ENCODE measurements around the gene JAM3.

JAM3 gene

DNA sequence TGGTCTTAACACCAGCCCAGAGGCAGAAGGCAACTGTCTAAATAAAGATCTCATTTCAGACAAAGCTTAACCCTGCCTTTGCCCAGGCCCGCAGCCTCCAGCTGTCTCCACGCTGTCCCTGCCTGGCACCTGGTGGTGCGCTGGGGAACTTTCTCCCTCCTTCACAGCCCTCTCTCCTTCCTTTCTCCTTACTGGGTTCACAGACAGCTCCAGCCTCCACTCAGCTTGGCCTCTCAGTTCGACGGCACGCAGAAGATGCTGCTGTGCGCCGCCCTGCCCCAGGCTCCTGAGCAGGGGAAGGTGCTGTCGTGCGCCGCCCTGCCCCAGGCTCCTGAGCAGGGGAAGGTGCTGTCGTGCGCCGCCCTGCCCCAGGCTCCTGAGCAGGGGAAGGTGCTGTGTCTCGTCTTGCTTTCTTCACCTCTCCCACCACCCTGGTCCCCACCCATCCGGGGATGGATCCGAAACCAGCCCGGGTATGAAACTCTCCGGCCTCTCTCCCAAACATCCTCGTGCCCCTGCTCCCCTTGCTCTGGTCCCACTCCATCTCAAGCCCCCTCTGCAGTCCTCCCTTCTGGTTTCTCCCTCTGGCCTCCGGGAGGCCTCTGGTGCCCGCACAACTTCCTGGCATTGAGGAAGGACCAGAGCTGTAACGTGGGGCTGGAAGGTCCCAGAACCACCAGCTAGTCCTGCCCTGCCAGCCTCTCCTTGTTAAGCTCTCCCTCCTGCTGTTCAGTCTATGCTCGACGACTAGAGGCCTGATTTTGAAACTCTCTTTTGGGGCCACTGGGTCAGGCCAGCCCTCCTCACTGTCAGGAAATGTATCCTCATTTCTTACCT, 22.9 kb upstream of the JAM3 start:
- Mint-ChIP-seq H3K36me3 (ENCODE audit: low read depth) (no peaks in the 10 kb centered on the region), H3K4me3 (no peak overlapping the region), H3K27ac (no peak overlapping the region), H3K9me3 (no peaks in the 10 kb centered on the region), H3K27me3 (peaks cover 18% of the 10 kb centered on the region), H3K4me1 (peaks cover 3% of the 10 kb centered on the region)
- DNase-seq (no peak), ATAC-seq (peak; percentile 30)

DNA sequence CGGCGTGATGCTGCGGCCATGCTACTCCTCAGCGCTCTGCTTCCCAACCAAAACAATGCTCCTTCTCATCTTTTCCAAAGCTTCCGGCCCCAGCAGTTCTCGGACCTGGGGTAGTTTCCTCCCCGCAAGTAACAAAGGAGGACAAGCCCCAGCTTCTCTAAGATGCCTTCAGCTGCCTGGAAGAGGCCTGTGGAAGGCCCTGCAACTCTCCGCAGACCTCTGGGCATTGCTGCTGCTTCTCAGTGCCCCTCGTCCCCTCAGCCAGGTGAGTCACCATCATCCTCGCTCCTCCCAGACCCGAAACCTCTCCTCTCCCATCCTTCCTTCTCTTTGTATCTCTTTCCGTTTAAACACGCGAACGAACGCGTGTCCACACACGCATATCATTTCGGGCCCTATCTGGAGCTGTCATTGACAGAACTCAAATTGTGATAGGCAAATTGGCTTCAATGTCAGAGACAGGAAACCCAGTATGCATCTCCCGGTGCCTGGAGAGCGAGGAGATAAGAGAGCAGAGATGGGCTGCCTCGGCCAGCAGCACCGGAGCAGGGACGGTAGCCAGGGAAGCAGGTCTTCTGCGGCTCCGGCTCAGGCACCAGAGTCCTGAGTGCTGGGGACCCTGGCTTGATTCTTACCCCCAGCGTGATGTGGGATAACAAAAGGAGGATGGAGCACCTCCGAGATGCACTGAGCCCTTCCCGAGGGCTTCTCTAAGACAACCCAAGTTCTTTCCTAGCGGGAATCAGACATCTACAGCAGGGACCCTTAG, 22.0 kb upstream of the JAM3 start:
- Mint-ChIP-seq H3K27ac (no peak overlapping the region), H3K27me3 (peaks cover 18% of the 10 kb centered on the region), H3K9me3 (no peaks in the 10 kb centered on the region), H3K4me1 (peaks cover 3% of the 10 kb centered on the region), H3K4me3 (no peak overlapping the region), H3K36me3 (ENCODE audit: low read depth) (no peaks in the 10 kb centered on the region)
- DNase-seq, result no peak
- no peak for ATAC-seq

DNA sequence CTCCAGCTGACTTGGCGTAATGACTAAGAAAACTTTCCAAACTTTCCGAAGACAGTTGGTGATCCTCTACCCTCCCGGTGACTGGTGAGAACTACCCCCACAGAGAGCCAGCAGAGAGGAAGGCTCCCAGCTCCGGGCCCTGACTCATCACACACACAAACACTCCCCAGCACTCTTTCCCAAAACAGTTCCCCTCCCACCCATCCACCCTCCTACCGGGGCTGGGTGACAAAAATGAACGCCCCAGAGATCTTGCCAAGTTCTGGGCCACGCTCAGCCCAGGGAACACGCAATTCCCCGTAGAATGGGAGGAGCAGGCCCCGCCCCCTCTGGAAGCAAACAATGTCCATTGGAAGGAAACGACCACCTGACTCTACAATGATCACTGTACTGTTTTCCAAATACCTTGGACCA, 21.3 kb upstream of the JAM3 start:
- DNase-seq, result no peak

DNA sequence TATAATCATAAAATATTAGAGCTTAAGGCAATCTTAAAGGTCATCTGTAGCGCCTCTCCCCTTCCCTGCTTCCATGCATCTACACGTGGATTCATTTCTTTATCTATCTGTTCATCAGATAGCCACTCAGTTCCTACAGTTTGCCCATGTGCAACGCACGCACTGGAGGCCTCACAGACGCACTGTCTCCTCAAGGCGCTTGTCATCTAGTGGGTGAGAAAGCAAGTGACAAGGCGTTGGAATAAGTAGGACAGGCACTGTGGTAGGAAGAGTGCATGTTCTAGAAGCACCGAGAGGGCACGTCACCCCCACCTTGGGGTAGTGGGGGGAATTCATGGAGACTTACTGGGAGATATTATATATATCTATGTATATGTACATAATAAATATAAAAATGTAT, 20.8 kb upstream of the JAM3 start:
- H3K27me3 Mint-ChIP-seq, result peaks cover 20% of the 10 kb centered on the region

More for the DNA sequence above, 21.3 kb upstream of the JAM3 start:
- no peak overlapping the region for H3K27ac Mint-ChIP-seq
- no peak for ATAC-seq
- H3K27me3 Mint-ChIP-seq, result peaks cover 18% of the 10 kb centered on the region
- peaks cover 5% of the 10 kb centered on the region for H3K4me1 Mint-ChIP-seq
- no peaks in the 10 kb centered on the region for H3K9me3 Mint-ChIP-seq
- H3K36me3 Mint-ChIP-seq (ENCODE audit: low read depth), result no peaks in the 10 kb centered on the region
- no peak overlapping the region for H3K4me3 Mint-ChIP-seq

DNA sequence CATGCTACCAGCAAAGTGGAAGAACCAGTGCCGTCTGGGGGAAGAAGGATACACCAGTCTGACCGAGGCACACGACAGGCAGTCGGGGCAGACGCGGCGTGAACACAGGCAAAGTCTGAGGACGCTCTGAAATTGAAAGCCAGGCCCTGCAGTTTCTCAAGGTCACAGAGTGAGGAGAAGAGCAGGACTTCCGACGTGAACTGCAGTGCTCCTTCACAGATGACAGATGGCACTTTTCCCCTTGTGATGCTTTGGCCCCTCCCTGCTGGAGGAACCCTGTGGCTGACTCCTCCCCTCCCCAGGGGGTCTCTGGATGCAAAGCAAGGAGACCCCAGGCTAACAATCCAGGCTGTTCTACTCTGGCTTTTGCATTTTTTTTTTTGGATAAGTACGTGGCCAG, 19.6 kb upstream of the JAM3 start:
- ATAC-seq, result no peak
- Mint-ChIP-seq H3K27ac (no peak overlapping the region), H3K36me3 (ENCODE audit: low read depth) (no peaks in the 10 kb centered on the region), H3K9me3 (no peaks in the 10 kb centered on the region), H3K4me3 (no peak overlapping the region), H3K27me3 (peaks cover 23% of the 10 kb centered on the region), H3K4me1 (peaks cover 7% of the 10 kb centered on the region)
- DNase-seq, result no peak

More for the DNA sequence above, 20.8 kb upstream of the JAM3 start:
- H3K4me3 Mint-ChIP-seq, result no peak overlapping the region
- DNase-seq (no peak), ATAC-seq (no peak)
- H3K36me3 Mint-ChIP-seq (ENCODE audit: low read depth), result no peaks in the 10 kb centered on the region
- H3K4me1 Mint-ChIP-seq, result peaks cover 7% of the 10 kb centered on the region
- no peaks in the 10 kb centered on the region for H3K9me3 Mint-ChIP-seq
- no peak overlapping the region for H3K27ac Mint-ChIP-seq

DNA sequence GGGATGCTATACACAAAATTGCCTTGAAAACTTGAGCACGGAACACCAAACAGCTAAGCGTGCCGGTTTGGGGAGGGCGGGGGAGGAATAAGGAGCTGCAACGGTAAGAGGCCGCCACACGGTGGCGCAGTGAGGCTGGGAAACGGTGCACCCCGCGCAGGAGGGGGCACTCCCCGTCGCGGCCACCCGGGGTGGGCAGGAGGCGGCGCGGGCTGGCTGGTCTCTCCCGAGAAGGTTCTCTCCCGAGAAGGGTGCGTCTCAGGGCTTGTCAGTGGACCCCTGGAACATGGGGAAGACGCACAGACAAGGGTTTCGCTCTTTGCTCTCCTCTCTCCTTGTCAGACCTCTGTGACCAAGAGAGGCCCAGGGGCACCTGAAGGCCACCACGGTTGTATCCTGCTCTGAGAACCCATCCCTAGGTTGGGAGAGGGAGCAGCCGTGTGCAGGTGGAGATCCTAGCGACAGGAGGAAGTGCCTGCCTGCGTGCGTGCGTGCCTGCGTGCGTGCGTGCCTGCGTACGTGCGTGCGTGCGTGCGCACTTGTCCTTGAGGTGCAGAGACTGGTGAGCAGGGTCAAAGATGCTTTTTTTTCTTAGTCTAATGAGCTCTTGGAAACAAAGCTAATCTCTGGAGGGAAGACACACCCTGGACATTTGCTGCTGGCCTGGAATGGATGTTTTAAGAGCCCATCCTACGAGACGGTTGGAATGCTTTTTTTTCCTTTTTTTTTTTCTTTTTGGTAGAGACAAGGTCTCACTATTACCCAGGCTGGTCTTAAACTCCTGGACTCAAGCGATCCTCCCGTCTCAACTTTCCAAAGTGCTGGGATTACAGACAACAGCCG, 18.1 kb upstream of the JAM3 start:
- Mint-ChIP-seq H3K4me3 (no peak overlapping the region), H3K4me1 (peaks cover 7% of the 10 kb centered on the region), H3K27ac (no peak overlapping the region), H3K9me3 (no peaks in the 10 kb centered on the region), H3K36me3 (ENCODE audit: low read depth) (no peaks in the 10 kb centered on the region), H3K27me3 (peaks cover 21% of the 10 kb centered on the region)
- ATAC-seq (peak; percentile 80), DNase-seq (peak; percentile 83)

DNA sequence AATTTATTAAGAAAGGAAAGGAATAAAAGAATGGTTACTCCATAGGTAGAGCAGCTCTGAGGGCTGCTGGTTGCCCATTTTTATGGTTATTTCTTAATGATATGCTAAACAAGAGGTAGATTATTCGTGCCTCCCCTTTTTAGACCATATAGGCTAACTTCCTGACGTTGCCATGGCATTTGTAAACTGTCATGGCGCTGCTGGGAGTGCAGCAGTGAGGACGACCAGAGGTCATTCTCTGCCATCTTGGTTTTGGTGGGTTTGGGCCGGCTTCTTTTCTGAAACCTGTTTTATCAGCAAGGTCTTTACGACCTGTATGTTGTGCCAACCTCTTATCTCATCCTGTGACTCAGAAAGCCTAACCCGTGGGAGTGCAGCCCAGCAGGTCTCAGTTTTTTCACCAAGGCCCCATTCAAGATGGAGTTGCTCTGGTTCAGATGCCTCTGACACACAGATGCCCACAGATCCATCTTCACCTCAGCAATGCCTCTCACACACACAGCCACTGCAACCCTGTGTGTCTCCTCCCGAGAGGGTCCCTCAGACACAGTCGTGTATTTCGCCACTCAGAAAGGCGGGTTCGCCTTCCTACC, 16.4 kb upstream of the JAM3 start:
- Mint-ChIP-seq H3K27ac (no peak overlapping the region), H3K36me3 (ENCODE audit: low read depth) (no peaks in the 10 kb centered on the region), H3K4me1 (peaks cover 13% of the 10 kb centered on the region), H3K4me3 (no peak overlapping the region), H3K9me3 (no peaks in the 10 kb centered on the region), H3K27me3 (peaks cover 24% of the 10 kb centered on the region)
- ATAC-seq, result peak; percentile 22
- DNase-seq, result no peak

DNA sequence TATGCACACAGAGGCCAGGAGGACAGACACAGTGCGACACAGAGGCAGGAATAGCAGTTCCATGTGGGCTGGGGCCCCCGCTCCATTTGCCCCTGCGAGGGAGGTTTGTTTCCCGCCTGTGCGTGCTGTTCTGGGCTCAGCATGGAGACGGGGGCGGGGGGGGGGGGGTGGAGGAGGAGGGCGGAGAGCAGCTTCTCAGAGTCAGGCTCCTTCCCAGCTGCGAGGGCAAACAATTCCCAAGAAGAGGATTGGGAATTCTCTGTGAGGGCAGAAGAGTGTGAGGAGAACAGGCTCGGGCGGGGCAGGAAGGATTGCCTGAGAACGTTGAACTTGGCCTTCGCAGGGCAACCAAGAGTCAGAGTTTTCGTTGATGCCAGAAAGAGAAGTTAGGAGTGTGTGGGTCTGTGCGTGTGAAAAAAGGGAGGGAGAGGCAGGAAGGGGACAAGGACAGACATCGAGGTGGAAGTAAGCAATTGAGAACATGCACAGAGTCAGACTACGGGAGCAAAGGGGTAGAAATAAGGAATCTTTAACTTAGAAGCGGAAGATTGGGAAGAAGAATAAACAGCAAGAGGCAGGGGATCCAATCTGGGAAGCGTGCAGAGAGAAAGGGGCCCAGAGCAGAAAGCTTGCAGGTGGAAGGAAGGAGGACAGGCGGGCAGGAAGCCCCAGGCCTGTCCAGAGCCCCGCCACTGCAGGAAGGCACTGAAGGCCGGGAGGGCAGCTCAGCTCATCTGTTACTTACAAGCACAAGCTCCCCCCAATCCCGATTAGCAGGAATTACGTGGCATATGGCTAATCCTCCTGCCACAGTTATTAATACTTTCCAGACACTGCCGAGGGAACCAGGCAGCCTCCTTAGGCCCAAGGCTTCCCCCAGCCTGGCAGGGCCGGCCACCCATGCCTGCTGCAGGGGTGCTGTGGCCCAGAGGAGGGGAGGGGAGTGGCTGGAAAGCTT, 15.6 kb upstream of the JAM3 start:
- Mint-ChIP-seq H3K27ac (no peak overlapping the region), H3K9me3 (peaks cover 5% of the 10 kb centered on the region), H3K4me3 (no peak overlapping the region), H3K36me3 (ENCODE audit: low read depth) (peaks cover 3% of the 10 kb centered on the region), H3K4me1 (peaks cover 21% of the 10 kb centered on the region), H3K27me3 (peaks cover 29% of the 10 kb centered on the region)
- peak; percentile 16 for ATAC-seq
- DNase-seq, result no peak

DNA sequence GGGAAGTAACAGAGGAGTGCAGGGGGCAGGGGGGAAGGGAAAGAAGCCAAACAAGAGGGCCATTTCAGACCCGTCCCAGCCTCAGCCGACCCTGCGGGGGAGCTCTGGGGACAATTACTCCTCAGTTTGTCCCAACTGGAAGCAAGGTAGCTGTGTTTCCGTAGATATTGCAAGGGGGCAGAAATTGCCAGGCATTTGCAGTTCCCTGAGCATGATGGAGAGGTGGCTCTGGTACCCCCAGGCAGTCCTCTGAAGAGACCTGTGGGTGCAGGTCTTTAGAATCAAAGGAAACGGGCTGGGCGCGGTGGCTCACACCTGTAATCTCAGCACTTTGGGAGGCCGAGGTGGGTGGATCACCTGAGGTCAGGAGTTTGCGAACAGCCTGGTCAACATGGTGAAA, 13.8 kb upstream of the JAM3 start:
- Mint-ChIP-seq H3K9me3 (peaks cover 7% of the 10 kb centered on the region), H3K27ac (no peak overlapping the region), H3K4me1 (peaks cover 34% of the 10 kb centered on the region), H3K4me3 (no peak overlapping the region), H3K36me3 (ENCODE audit: low read depth) (peaks cover 3% of the 10 kb centered on the region), H3K27me3 (peaks cover 24% of the 10 kb centered on the region)
- ATAC-seq (no peak), DNase-seq (no peak)

DNA sequence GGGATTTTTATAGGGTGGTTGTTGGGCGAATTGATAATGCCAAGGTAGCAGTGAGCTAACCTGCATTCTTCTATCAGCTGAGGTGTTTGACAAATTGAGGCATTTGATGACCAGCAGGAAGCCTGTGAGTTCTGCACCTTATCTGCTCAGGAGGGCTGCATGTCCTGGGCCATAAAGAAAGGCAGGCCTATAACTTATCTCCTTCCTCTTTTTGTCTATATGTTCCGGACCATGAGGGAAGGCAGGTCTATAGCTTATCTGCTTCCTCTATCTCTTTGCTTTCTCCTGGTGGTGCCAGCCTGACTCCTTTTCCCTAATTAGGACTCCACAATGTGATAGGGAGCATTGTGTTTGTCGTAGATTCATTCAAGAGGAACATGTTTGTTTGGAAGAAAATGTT, 8.6 kb upstream of the JAM3 start:
- Mint-ChIP-seq H3K36me3 (ENCODE audit: low read depth) (peaks cover 3% of the 10 kb centered on the region), H3K27ac (no peak overlapping the region), H3K4me1 (peaks cover 28% of the 10 kb centered on the region), H3K9me3 (peaks cover 7% of the 10 kb centered on the region), H3K27me3 (peaks cover 22% of the 10 kb centered on the region), H3K4me3 (no peak overlapping the region)
- ATAC-seq, result no peak
- no peak for DNase-seq

DNA sequence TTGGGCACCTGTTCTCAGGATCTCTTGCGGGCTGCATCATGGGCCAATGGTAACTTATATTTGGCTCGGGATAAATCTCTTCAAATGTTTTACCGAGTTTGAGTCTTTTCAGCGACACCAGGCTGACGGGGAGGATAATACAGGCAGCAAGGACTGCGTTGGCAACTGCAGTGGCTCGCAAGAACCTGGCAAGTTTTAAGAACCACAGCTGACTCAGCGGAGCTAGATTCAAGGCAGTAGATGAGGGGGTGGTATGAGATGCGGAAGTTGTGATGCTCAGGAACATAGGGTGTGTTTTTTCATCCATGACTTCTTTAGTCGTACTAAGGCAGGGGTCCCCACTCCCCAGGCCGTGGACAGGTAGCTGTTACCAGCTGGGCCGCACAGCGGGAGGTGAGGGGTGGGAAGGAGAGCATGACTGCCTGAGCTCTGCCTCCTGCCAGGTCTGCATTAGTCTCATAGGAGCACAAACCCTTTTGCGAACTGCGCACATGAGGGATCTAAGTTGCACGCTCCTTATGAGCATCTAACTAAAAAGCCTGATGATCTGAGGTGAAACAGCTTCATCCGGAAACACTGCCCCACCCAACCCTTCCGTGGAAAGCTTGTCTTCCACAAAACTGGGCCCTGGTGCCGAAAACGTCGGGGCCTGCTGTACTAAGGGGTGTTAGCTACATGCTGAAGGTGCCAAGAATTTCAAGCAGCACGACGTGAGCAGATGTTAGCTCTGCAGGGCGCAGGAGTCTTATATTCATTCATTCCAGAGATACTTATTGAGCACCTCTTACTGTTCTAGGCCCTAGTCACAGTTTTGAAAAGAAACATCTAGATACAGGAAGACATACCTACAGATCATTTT, 6.4 kb upstream of the JAM3 start:
- H3K9me3 Mint-ChIP-seq, result peaks cover 7% of the 10 kb centered on the region
- peaks cover 18% of the 10 kb centered on the region for H3K27me3 Mint-ChIP-seq
- no peak for ATAC-seq

DNA sequence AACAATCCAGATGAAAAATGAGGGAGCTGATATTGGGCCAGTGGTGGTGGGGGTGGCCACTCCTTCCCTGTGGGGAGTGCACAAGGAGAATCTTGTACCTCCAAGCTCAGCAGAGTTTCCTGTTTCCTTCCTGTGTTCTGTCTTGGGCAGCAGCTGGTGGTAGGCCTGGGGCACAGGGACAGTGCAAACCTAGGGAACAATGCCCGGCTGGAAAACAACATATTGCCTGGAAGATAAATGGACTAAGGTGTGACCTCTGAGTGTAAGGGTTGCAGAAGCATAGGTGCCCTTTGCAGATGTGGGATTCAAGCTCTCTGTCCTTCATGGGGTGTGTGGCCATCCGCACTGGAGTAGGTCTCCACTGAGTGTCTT, 5.8 kb upstream of the JAM3 start:
- Mint-ChIP-seq H3K27ac (no peak overlapping the region), H3K36me3 (ENCODE audit: low read depth) (no peaks in the 10 kb centered on the region), H3K9me3 (peaks cover 3% of the 10 kb centered on the region), H3K4me3 (no peak overlapping the region), H3K4me1 (peaks cover 15% of the 10 kb centered on the region), H3K27me3 (peaks cover 12% of the 10 kb centered on the region)
- ATAC-seq, result no peak
- no peak for DNase-seq

More for the DNA sequence above, 6.4 kb upstream of the JAM3 start:
- peaks cover 3% of the 10 kb centered on the region for H3K36me3 Mint-ChIP-seq (ENCODE audit: low read depth)
- peaks cover 21% of the 10 kb centered on the region for H3K4me1 Mint-ChIP-seq
- no peak overlapping the region for H3K27ac Mint-ChIP-seq
- DNase-seq, result no peak
- no peak overlapping the region for H3K4me3 Mint-ChIP-seq
